HG03460 (cell line): ENCODE results near the gene SCUBE1.
"Not testable (repeated sequence)": the region's sequence is repeated elsewhere in the genome, so short reads cannot be mapped to it uniquely, and the experiment has no call there.

Experiments used
- ATAC-seq: cut with Tn5 transposase; IDR thresholded peaks from one replicate; pipeline ENCODE4 v1.9.1; 2021; ENCODE audit not compliant: unreplicated experiment

Gene SCUBE1

GRCh38 chr22:43281394-43281793 is 61.8 kb downstream of the SCUBE1 start:
- ATAC-seq, result no peak

DNA sequence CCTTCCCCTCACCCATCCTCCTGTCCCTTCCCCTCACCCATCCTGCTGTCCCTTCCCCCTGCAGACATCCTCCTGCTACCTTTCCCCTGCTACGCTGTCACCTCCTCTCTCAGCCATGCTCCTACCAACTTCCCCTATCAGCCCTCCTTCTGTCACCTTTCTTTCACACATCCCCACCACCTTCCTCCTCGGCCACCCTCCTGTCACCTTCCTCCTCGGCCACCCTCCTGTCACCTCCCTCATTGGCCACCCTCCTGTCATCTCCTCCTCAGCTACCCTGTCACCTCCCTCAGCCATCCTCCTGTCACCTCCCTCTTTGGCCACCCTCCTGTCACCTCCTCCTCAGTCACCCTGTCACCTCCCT is 62.7 kb downstream of the SCUBE1 start:
- not testable (repeated sequence) for ATAC-seq

DNA sequence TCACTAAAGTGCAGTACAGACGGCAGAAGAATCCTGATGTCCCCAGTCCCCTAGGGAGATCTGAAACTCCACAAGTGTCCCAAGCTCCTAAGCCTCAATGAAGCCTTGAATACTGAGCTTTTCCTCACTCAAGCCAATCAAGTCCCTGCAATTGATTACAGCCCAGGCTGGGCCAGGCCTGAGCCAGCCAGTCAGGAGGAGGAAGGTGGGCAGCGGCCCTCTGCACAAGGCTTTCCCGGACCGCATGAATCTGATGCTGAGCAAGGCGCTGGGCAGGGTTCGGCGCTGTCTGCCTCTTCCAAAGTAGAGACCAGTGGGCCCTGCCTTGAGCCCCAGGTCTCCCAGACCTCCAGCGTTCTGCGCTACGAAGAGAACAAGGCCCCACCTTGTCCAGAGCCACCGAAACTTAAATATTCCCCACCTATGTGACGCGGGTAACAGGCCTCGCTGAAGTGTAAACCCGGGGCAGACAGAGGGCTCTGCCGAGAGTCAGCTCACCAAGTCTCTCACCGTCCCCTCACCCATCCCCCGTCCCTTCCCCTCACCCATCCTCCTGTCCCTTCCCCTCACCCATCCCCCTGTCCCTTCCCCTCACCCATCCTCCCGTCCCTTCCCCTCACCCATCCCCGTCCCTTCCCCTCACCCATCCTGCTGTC is 63.2 kb downstream of the SCUBE1 start:
- no peak for ATAC-seq

GRCh38 chr22:43277987-43278601 is 65.1 kb downstream of the SCUBE1 start:
- no peak for ATAC-seq

DNA sequence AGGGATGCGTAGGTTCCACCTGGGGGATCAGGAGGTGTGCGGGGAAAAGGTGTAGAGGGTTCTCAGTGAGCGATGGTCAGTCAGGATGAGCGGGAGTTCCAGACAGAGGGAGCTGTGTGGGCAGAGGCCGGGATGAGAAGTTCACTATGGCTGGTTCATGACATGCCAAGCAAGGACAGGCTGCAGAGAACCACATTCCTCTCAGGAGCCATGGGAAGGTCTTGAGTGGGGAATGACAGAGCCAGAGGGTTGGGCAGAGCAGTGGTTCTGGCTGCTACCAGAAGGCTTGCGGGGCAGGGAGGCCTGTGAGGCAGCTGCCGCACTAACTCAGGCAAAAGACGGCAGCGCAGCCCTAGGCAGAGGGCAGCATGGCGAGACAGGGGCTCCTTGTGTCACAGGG is 66.1 kb downstream of the SCUBE1 start:
- ATAC-seq, result no peak

DNA sequence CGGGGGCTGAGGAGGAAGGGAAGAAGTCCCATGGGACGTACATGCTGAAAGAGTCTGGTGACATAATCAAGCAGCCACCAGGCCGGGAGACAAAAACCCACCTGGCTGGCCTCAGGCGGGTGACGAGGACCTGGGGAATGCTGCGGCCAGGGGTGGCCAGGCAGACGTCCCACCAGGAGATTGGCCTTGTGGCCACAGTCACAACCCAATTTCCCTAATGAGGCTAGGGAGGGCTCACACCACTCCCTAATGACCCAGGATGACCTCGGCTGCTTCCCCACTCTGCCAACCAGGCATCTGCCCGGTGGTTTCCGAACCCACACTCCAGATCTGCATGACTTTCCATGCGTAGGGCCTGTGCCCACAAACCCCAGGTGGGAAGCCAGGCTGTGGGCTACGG is 66.9 kb downstream of the SCUBE1 start:
- ATAC-seq, result no peak

- no peak for ATAC-seq
These were observed 67.4 kb downstream of the SCUBE1 start for GRCh38 chr22:43275545-43276317.

GRCh38 chr22:43274595-43275240 is 68.5 kb downstream of the SCUBE1 start:
- ATAC-seq, result no peak

DNA sequence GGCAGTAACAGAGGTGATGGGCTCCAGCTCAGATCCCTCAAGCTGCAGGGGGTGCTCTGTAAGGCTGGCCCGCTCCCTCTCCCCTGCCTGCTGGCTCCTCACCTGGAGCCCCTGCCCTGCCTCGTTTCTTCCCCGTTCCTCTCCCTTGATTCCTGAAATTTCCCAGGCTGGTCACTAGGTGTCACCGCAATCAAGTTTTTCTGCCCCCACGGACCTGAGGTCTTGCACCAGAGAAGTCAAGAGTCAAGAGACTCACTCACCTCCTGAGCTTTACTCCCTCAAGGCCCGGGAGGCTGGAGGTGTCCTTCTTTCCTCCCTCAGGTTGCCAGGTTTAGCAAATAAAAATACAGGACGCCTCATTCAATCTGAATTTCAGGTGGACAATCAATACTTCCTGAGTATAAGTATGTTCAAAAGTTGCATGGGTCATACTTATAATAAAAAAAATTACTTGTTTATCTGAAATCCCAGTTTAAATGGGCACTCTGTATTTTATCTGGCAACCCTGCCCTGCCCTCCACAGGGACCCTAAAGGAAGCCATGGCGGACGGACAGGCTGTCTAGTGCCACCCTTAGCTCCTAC is 69.2 kb downstream of the SCUBE1 start:
- no peak for ATAC-seq

DNA sequence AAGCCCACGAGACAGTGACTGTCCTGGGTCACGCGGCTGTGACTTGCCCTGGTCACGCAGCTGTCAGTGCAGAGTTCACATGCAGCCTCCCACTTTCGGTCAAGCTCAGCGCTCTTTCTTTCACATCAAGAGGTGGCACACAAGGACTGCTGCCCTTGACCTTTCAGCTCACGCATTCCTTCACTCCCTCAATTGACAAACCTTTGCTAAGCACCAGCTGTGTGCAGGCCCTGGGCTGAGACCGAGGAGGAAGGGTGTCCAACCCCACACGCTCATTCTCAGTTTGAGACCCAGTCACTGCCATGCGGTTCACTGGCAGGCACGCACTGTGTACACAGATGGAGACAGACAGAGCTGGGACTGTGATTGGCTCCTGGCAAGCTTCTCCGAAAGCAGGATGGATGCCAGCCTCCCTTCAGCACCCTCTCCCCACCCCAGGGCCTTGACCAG is 70.3 kb downstream of the SCUBE1 start:
- no peak for ATAC-seq

GRCh38 chr22:43272301-43272700 is 70.9 kb downstream of the SCUBE1 start:
- ATAC-seq, result no peak

DNA sequence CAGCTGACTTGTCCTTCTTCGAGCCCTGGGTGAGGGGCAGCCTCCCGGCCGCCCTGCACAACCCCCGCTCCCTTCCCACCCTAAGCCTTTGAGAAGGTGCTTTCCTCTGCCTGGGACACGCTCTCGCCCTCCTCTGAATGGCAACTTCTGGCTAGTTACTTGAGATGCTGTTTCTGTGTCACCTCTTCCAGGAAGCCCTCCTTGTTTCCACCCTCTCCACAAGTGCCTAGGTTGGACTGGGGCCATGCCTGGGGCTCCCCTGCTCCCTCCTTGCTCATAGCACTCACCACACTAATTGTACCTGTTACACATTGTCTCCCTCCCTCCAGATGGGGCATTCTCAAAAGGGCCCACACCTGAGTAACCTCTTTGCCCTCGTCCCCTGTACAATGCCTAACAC is 72.2 kb downstream of the SCUBE1 start:
- ATAC-seq, result no peak

GRCh38 chr22:43270314-43270908 is 72.8 kb downstream of the SCUBE1 start:
- no peak for ATAC-seq

DNA sequence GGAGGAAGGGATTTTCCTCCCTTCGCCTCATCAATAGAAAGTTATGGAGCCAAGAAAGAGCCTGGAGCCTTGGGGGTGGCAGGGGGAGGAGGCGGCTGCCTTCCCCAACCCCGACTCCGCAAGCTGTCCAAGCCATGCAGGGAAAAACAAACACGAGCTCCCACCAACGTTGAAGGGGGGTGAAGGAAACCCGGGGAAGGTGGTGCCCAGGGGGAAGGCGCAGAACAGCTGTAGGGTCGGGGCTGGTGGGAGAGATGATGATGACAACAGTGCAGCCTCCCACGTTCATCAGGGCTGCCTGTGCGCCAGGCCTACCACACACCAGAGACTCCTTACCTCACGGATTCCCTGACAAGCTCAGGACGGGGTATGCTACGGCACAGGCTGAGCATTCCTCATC is 73.5 kb downstream of the SCUBE1 start:
- no peak for ATAC-seq

GRCh38 chr22:43269246-43269645 is 73.9 kb downstream of the SCUBE1 start:
- ATAC-seq, result no peak

DNA sequence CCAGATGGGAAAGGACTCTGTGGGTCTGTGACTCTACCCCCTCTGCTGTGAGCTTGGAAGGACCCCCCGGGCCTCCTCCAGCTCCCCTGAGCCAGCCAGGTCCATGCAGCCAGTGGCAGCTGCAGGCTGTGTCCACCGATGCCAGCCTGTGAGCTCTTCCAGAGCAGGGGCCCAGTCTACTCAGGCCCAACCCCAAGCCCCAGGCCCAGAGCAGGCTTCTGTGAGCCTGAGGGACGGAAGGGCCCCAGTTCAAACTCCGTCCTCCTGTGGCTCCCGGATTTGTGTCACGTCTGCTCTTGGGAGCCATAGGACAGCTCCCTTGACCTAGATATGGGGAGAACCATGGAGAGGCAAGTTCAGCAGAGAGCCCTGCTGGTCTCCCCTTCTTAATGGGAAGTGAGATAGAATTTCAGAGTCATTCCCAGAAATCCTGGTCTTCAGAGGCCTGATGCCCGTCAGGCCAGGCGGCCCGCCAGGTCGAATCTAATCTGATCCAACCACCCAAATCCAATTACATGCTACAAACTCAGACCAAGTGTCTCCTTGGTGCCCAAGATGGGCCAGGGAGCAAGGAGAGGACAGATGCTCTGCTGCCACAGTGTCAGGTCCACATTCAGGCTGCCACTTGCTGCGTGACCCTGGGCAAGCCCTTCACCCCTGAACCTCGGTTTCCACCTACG is 75.1 kb downstream of the SCUBE1 start:
- ATAC-seq, result no peak

DNA sequence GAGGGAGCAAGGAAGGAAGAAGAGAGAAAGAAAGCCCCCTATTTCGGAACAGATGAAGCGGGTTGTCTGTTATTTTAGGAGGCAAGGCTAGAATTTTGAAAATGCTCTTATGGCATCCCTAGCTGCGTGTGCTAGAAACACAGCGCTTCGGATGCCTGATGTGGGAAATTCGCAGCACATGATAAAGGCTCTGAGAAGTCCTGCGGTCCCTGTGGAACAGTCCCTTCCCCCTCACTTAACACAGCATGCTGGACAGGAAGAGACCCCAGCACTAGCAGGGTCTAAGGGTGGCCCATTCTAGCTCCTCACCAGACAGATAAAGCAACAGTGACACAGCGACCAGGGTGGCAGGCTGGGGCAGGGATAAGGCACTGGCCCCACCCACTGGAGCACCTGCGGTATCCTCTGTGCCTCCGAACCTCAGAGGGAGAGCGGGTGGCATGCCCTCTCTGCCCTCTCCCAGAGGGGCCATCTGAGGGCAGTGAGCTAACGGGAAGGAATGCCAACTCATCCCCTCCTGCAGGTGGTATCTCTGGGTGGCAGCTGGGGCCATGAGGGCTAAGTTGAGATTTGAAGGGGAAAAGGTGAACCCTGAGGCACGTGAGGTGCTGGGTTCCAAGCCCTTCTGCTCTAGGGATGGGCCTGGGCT is 75.7 kb downstream of the SCUBE1 start:
- ATAC-seq, result no peak

GRCh38 chr22:43266076-43266475 is 77.1 kb downstream of the SCUBE1 start:
- no peak for ATAC-seq

GRCh38 chr22:43263645-43264514 is 79.3 kb downstream of the SCUBE1 start:
- ATAC-seq, result peak; percentile 76
